GM19455 (cell line): ENCODE data around the gene NID2.

Experiments
- ATAC-seq: cut with Tn5 transposase; IDR thresholded peaks from one replicate; pipeline ENCODE4 v1.9.1; 2021; ENCODE audit not compliant: unreplicated experiment

Gene NID2

DNA sequence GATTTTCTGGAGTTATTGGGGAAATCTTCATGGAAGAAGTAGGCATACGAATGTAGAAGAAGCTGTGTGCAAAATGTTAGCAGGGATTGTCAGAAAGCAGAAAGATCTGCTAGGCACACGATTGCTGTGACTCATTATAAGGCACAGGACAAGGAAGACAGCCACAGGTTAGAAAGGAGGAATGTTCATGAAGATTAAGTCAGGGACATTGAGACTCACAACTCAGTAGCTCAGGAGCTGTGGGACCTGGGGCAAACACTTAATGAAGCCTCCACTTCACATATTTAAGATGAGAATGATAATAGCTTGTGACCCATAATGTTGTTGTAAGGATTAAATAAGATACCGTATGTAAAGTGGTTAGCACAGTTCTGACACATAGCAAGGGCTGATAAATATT lies 106.1 kb downstream of the NID2 start:
- no peak for ATAC-seq

DNA sequence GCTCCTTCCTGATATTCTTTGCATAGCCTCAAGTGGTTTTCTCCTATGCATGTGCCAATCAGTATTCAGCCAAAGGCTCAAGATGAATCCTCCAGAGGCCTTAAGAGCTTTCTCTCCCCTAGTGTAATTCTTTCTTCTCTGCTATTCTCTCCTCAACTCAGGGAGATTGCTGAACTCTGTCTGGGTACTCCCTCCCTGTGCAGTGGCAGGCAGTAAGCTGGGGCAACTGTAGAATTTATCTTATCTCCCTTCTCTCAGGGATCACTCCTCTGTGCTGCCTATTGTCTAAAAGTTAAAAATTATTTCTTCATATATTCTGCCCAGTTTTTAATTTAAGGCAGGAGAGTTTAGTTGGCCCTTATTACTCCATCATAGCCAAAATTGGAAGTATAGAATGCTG lies 108.0 kb downstream of the NID2 start:
- no peak for ATAC-seq

DNA sequence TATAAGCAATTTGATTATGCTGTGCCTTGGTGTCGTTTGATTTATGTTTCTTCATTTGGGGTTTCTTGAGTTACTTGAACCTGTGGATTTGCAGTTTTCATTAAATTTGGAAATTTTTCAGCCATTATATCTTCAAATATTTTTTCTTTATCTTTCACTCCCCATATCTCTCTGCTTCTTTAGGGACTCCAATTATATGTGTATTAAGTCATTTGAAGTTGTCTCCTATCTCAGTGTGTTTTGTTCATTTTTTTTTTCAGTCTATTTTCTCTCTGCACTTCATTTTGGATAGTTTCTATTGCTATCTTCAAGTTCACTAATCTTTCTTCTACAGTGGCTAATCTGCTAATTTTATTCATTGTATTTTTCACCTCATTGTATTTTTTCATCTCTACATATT lies 108.9 kb downstream of the NID2 start:
- ATAC-seq = no peak

DNA sequence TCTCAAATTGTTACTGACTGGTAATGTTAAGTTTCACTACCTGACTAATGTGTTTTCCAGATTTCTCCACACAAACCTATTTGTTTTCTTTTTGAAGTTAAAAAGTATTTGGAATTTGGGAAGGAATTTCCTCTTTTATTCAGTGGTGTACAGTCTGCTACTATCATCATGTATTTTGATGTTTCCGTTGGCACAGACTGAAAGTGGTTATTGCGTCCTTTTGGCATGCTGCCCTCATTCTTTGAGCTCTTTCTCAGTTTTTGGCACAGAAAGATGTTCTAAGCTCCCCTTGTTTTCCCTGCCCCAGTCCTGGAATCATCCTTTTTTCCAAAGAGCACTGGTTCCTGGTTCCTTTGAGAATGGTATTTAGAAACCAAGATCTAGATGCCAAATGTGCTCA lies 110.9 kb downstream of the NID2 start:
- no peak for ATAC-seq
